ENCODE results near the gene TTC34. TPM values are rescaled to one million over a fixed set of nuclear protein-coding genes. Genes with fewer than 3 reads are reported as not detected.
"Not testable (repeated sequence)": the region's sequence is repeated elsewhere in the genome, so short reads cannot be mapped to it uniquely, and the experiment has no call there.

TTC34 gene
- total RNA-seq, 1 experiment from 2014 or later: 1.3 TPM

DNA sequence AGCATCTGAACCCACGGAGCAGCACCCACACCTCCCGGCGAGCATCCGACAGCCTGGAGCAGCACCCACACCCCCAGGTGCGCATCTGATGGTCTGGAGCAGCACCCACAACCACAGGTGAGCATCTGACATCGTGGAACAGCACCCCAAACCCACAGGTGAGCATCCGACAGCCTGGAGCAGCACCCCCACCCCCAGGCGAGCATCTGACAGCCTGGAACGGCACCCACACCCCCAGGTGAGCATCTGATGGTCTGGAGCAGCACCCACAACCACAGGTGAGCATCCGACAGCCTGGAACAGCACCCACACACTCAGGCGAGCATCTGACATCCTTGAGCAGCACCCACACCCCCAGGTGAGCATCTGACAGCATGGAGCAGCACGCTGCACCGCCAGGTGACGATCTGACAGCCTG, 114.3 kb downstream of the TTC34 start:
- H3K4me2 ChIP-seq (ENCODE audit: low read length); DNase-seq (ENCODE audit: low read depth, low spot score); intact Hi-C loops (cut with micrococcal nuclease); H4K20me1 ChIP-seq (ENCODE audit: insufficient read depth); H3K9me2 ChIP-seq (ENCODE audit: insufficient read depth); H3K27ac ChIP-seq (ENCODE audit: low read depth, low read length); H3K4me3 ChIP-seq (replicated peaks in 1 of 2; ENCODE audit: low read depth in 1 of 2, low read length in 2 of 2); POLR2A ChIA-PET; H2AFZ ChIP-seq (ENCODE audit: low read depth, low read length, poor library complexity, severe bottlenecking); H3K9me3 ChIP-seq (ENCODE audit: control insufficient read depth in 1 of 2, insufficient read depth in 1 of 2, low read depth in 1 of 2, low read length in 2 of 2); RAD21 ChIA-PET (ENCODE audit: low non-redundant PET in 1 of 2, low total read pairs in 2 of 2, uncharacterized antibody in 2 of 2, unreplicated experiment in 2 of 2); CTCF ChIA-PET; ATAC-seq; H3K79me2 ChIP-seq (ENCODE audit: insufficient read depth, low read length); H3K36me3 ChIP-seq (ENCODE audit: control insufficient read depth in 1 of 2, insufficient read depth in 2 of 2, low read length in 2 of 2); H3K4me1 ChIP-seq (ENCODE audit: control insufficient read depth in 1 of 2, insufficient read depth in 2 of 2, low read length in 2 of 2); H3K9ac ChIP-seq (ENCODE audit: low read length); BruUV-seq (replicated peaks): not testable (repeated sequence)
- H3K27me3 ChIP-seq (ENCODE audit: insufficient read depth, low read length): peaks cover 25% of the 10 kb centered on the region

DNA sequence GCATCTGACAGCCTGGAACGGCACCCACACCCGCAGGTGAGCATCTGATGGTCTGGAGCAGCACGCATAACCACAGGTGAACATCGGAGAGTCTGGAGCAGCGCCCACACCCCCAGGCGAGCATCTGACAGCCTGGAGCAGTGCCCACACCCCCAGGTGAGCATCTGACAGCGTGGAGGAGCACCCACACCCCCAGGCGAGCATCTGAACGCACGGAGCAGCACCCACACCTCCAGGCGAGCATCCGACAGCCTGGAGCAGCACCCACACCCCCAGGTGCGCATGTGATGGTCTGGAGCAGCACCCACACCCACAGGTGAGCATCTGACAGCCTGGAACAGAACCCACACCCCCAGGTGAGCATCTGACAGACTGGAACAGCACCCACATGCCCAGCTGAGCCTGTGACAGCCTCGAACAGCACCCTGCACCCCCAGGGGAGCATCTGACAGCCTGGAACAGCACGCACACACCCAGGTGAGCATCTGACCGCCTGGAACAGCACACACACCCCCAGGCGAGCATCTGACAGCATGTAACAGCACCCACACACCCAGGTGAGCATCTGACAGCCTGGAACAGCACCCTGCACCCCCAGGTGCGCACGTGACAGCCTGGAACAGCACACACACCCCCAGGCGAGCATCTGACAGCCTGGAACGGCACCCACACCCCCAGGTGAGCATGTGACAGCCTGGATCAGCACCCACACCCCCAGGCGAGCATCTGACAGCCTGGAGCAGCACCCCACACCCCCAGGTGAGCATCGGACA, 115.2 kb downstream of the TTC34 start:
- peaks cover 25% of the 10 kb centered on the region for H3K27me3 ChIP-seq (ENCODE audit: insufficient read depth, low read length)
- POLR2A ChIA-PET; ATAC-seq; DNase-seq (ENCODE audit: low read depth, low spot score); H3K27ac ChIP-seq (ENCODE audit: low read depth, low read length); H3K9ac ChIP-seq (ENCODE audit: low read length); BruUV-seq (replicated peaks); H3K79me2 ChIP-seq (ENCODE audit: insufficient read depth, low read length); intact Hi-C loops (cut with micrococcal nuclease); H3K36me3 ChIP-seq (ENCODE audit: control insufficient read depth in 1 of 2, insufficient read depth in 2 of 2, low read length in 2 of 2); H3K9me2 ChIP-seq (ENCODE audit: insufficient read depth); RAD21 ChIA-PET (ENCODE audit: low non-redundant PET in 1 of 2, low total read pairs in 2 of 2, uncharacterized antibody in 2 of 2, unreplicated experiment in 2 of 2); CTCF ChIA-PET; H2AFZ ChIP-seq (ENCODE audit: low read depth, low read length, poor library complexity, severe bottlenecking); H3K4me3 ChIP-seq (replicated peaks in 1 of 2; ENCODE audit: low read depth in 1 of 2, low read length in 2 of 2); H3K4me2 ChIP-seq (ENCODE audit: low read length); H4K20me1 ChIP-seq (ENCODE audit: insufficient read depth); H3K4me1 ChIP-seq (ENCODE audit: control insufficient read depth in 1 of 2, insufficient read depth in 2 of 2, low read length in 2 of 2); H3K9me3 ChIP-seq (ENCODE audit: control insufficient read depth in 1 of 2, insufficient read depth in 1 of 2, low read depth in 1 of 2, low read length in 2 of 2): not testable (repeated sequence)

DNA sequence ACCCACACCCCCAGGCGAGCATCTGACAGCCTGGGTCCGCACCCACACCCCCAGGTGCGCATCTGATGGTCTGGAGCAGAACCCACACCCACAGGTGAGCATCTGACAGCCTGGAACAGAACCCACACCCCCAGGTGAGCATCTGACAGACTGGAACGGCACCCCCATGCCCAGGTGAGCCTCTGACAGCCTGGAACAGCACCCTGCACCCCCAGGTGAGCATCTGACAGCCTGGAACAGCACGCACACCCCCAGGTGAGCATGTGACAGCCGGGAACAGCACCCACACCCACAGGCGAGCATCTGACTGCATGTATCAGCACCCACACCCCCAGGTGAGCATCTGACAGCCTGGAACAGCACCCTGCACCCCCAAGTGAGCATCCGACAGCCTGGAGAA, 115.8 kb downstream of the TTC34 start:
- DNase-seq (ENCODE audit: low read depth, low spot score); intact Hi-C loops (cut with micrococcal nuclease); H3K9me3 ChIP-seq (ENCODE audit: control insufficient read depth in 1 of 2, insufficient read depth in 1 of 2, low read depth in 1 of 2, low read length in 2 of 2); BruUV-seq (replicated peaks); POLR2A ChIA-PET; H3K9ac ChIP-seq (ENCODE audit: low read length); H3K4me2 ChIP-seq (ENCODE audit: low read length); H3K79me2 ChIP-seq (ENCODE audit: insufficient read depth, low read length); RAD21 ChIA-PET (ENCODE audit: low non-redundant PET in 1 of 2, low total read pairs in 2 of 2, uncharacterized antibody in 2 of 2, unreplicated experiment in 2 of 2); H3K4me1 ChIP-seq (ENCODE audit: control insufficient read depth in 1 of 2, insufficient read depth in 2 of 2, low read length in 2 of 2); ATAC-seq; H3K4me3 ChIP-seq (replicated peaks in 1 of 2; ENCODE audit: low read depth in 1 of 2, low read length in 2 of 2); H3K27ac ChIP-seq (ENCODE audit: low read depth, low read length); H3K36me3 ChIP-seq (ENCODE audit: control insufficient read depth in 1 of 2, insufficient read depth in 2 of 2, low read length in 2 of 2); H3K9me2 ChIP-seq (ENCODE audit: insufficient read depth); CTCF ChIA-PET; H2AFZ ChIP-seq (ENCODE audit: low read depth, low read length, poor library complexity, severe bottlenecking); H4K20me1 ChIP-seq (ENCODE audit: insufficient read depth): not testable (repeated sequence)
- peaks cover 25% of the 10 kb centered on the region for H3K27me3 ChIP-seq (ENCODE audit: insufficient read depth, low read length)

DNA sequence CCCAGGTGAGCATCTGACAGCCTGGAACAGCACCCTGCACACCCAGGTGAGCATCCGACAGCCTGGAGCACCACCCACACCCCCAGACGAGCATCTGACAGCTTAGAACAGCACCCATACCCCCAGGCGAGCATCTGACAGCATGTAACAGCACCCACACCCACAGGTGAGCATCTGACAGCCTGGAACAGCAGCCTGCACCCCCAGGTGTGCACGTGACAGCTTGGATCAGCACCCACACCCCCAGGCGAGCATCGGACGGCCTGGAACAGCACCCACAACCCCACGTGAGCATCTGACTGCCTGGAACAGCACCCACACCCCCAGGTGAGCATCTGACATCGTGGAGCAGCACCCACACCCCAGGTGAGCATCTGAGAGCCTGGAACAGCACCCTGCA, 116.6 kb downstream of the TTC34 start:
- H4K20me1 ChIP-seq (ENCODE audit: insufficient read depth); H3K9ac ChIP-seq (ENCODE audit: low read length); RAD21 ChIA-PET (ENCODE audit: low non-redundant PET in 1 of 2, low total read pairs in 2 of 2, uncharacterized antibody in 2 of 2, unreplicated experiment in 2 of 2); CTCF ChIA-PET; H3K4me1 ChIP-seq (ENCODE audit: control insufficient read depth in 1 of 2, insufficient read depth in 2 of 2, low read length in 2 of 2); H3K4me3 ChIP-seq (replicated peaks in 1 of 2; ENCODE audit: low read depth in 1 of 2, low read length in 2 of 2); POLR2A ChIA-PET; H3K9me2 ChIP-seq (ENCODE audit: insufficient read depth); BruUV-seq (replicated peaks); H3K36me3 ChIP-seq (ENCODE audit: control insufficient read depth in 1 of 2, insufficient read depth in 2 of 2, low read length in 2 of 2); H3K27ac ChIP-seq (ENCODE audit: low read depth, low read length); H3K9me3 ChIP-seq (ENCODE audit: control insufficient read depth in 1 of 2, insufficient read depth in 1 of 2, low read depth in 1 of 2, low read length in 2 of 2); H2AFZ ChIP-seq (ENCODE audit: low read depth, low read length, poor library complexity, severe bottlenecking); intact Hi-C loops (cut with micrococcal nuclease); H3K4me2 ChIP-seq (ENCODE audit: low read length); DNase-seq (ENCODE audit: low read depth, low spot score); ATAC-seq; H3K79me2 ChIP-seq (ENCODE audit: insufficient read depth, low read length): not testable (repeated sequence)
- H3K27me3 ChIP-seq (ENCODE audit: insufficient read depth, low read length): peaks cover 25% of the 10 kb centered on the region
